DOHH2 (cell line): ENCODE measurements around the gene PCCA.

Source experiments
- H3F3A ChIP-seq: fragments of 200-600 bp; sonication (generic), shearing (Covaris generic); 2 replicates; pipeline ENCODE4 v1.6.0; 2016; ENCODE audit warnings: antibody characterized with exemption, mild to moderate bottlenecking; ENCODE audit not compliant: control insufficient read depth, insufficient read depth
- H3K27ac ChIP-seq: fragments of 200-600 bp; sonication (generic); 2 replicates; pipeline ENCODE4 v1.5.1; 2014; ENCODE audit warnings: low read depth, mild to moderate bottlenecking, low read length, moderate library complexity
- H3K27me3 ChIP-seq: fragments of 200-600 bp; sonication (generic); 2 replicates; pipeline ENCODE4 v1.6.1; 2014; ENCODE audit warnings: mild to moderate bottlenecking, low read length, mixed read lengths; ENCODE audit not compliant: control insufficient read depth
- H3K36me3 ChIP-seq: fragments of 200-600 bp; sonication (generic); 2 replicates; pipeline ENCODE4 v1.6.1; 2014; ENCODE audit warnings: mild to moderate bottlenecking, low read length, moderate library complexity, mixed read lengths; ENCODE audit not compliant: control insufficient read depth
- H3K4me1 ChIP-seq: fragments of 200-600 bp; sonication (generic); 2 replicates; pipeline ENCODE4 v1.6.1; 2014; ENCODE audit warnings: mild to moderate bottlenecking, low read length, mixed read lengths; ENCODE audit not compliant: control insufficient read depth
- H3K4me2 ChIP-seq: fragments of 200-600 bp; sonication (generic); 2 replicates; pipeline ENCODE4 v1.6.0; 2014; ENCODE audit warnings: mild to moderate bottlenecking, low read length, moderate library complexity
- H3K4me3 ChIP-seq: fragments of 200-600 bp; sonication (generic); 2 replicates; pipeline ENCODE4 v1.5.1; 2014; ENCODE audit warnings: mild to moderate bottlenecking, low read length, mixed read lengths
- H3K79me2 ChIP-seq: fragments of 200-600 bp; sonication (generic); 2 replicates; pipeline ENCODE4 v1.6.1; 2014; ENCODE audit warnings: mild to moderate bottlenecking, low read length, mixed read lengths; ENCODE audit not compliant: control insufficient read depth
- H3K9me2 ChIP-seq: fragments of 200-600 bp; sonication (generic); replicated peaks from 2 replicates; pipeline ENCODE4 v1.6.1; 2014; ENCODE audit warnings: mild to moderate bottlenecking, low read length, mixed read lengths; ENCODE audit not compliant: control insufficient read depth
- H3K9me3 ChIP-seq: fragments of 200-600 bp; sonication (generic); 2 replicates; pipeline ENCODE4 v1.6.1; 2014; ENCODE audit warnings: antibody characterized with exemption, low read length, mixed read lengths; ENCODE audit not compliant: control insufficient read depth, insufficient read depth
- H4K20me1 ChIP-seq: fragments of 200-600 bp; sonication (generic); 2 replicates; pipeline ENCODE4 v1.6.0; 2014; ENCODE audit warnings: low read depth, mild to moderate bottlenecking, antibody characterized with exemption, low read length, moderate library complexity; ENCODE audit not compliant: control insufficient read depth, insufficient read depth
- EZH2phosphoT487 ChIP-seq: fragments of 200-600 bp; sonication (generic); IDR thresholded peaks from 2 replicates; pipeline ENCODE4 v1.6.1; 2017; ENCODE audit warnings: borderline replicate concordance, mild to moderate bottlenecking, antibody characterized with exemption, low read length, moderate library complexity, mixed read lengths
- TF ChIP-seq, protein P1 (sequence below): fragments of 200-600 bp; sonication (generic); IDR thresholded peaks from one replicate; pipeline ENCODE4 v1.5.1; 2014; ENCODE audit warnings: antibody characterized with exemption, mild to moderate bottlenecking, low read depth, low read length; ENCODE audit not compliant: poor library complexity, severe bottlenecking

PCCA gene

GRCh38 chr13:100300708-100301107, 211.8 kb downstream of the PCCA start:
- H3K4me3 ChIP-seq: no peak overlapping the region
- H3K4me1 ChIP-seq: no peaks in the 10 kb centered on the region
- no peaks in the 10 kb centered on the region for H3K36me3 ChIP-seq
- H3K9me2 ChIP-seq: no peaks in the 10 kb centered on the region
- H3K27me3 ChIP-seq: no peaks in the 10 kb centered on the region
- H3K4me2 ChIP-seq: no peak overlapping the region
- TF ChIP-seq, protein P1, sequence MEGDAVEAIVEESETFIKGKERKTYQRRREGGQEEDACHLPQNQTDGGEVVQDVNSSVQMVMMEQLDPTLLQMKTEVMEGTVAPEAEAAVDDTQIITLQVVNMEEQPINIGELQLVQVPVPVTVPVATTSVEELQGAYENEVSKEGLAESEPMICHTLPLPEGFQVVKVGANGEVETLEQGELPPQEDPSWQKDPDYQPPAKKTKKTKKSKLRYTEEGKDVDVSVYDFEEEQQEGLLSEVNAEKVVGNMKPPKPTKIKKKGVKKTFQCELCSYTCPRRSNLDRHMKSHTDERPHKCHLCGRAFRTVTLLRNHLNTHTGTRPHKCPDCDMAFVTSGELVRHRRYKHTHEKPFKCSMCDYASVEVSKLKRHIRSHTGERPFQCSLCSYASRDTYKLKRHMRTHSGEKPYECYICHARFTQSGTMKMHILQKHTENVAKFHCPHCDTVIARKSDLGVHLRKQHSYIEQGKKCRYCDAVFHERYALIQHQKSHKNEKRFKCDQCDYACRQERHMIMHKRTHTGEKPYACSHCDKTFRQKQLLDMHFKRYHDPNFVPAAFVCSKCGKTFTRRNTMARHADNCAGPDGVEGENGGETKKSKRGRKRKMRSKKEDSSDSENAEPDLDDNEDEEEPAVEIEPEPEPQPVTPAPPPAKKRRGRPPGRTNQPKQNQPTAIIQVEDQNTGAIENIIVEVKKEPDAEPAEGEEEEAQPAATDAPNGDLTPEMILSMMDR: no peak
- TF ChIP-seq EZH2phosphoT487: no peak
- H4K20me1 ChIP-seq: no peaks in the 10 kb centered on the region
- no peaks in the 10 kb centered on the region for H3K79me2 ChIP-seq
- no peaks in the 10 kb centered on the region for H3K9me3 ChIP-seq
- no peak overlapping the region for H3K27ac ChIP-seq
- H3F3A ChIP-seq: no peaks in the 10 kb centered on the region

GRCh38 chr13:100301418-100301817, 212.5 kb downstream of the PCCA start:
- Histone ChIP-seq H3K9me2 (no peaks in the 10 kb centered on the region), H3F3A (no peaks in the 10 kb centered on the region), H3K4me1 (no peaks in the 10 kb centered on the region), H3K27me3 (no peaks in the 10 kb centered on the region), H3K9me3 (no peaks in the 10 kb centered on the region), H3K4me3 (no peak overlapping the region), H3K27ac (no peak overlapping the region), H3K36me3 (no peaks in the 10 kb centered on the region), H3K4me2 (no peak overlapping the region), H3K79me2 (no peaks in the 10 kb centered on the region), H4K20me1 (no peaks in the 10 kb centered on the region)
- TF ChIP-seq, protein P1: no peak
- TF ChIP-seq EZH2phosphoT487: no peak

DNA sequence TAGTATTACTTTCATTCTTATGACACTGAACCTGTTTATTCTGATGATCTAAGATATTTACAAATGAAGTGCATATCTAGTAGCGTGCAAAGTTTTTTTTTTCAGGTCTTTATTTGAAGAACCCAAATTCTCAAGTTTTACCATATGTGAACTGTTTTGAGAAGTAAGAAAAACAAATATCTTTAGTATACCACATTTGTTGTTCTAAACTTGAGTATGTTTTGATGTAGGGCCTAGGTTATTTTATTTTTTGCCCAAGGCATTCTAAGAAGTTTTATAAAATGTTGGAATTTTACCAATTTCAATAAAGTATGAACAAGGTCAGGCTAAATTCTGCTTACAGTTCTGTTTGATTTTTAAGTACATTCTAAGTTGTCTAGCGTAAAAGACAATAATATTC, 213.5 kb downstream of the PCCA start:
- H3K4me1 ChIP-seq: no peaks in the 10 kb centered on the region
- TF ChIP-seq, protein P1: no peak
- no peak for TF ChIP-seq EZH2phosphoT487
- H3K4me3 ChIP-seq: no peak overlapping the region
- no peak overlapping the region for H3K27ac ChIP-seq
- no peaks in the 10 kb centered on the region for H3K9me3 ChIP-seq
- no peaks in the 10 kb centered on the region for H3K27me3 ChIP-seq
- no peak overlapping the region for H3K4me2 ChIP-seq
- H3K9me2 ChIP-seq: no peaks in the 10 kb centered on the region
- H4K20me1 ChIP-seq: no peaks in the 10 kb centered on the region
- no peaks in the 10 kb centered on the region for H3K79me2 ChIP-seq
- no peaks in the 10 kb centered on the region for H3K36me3 ChIP-seq
- no peaks in the 10 kb centered on the region for H3F3A ChIP-seq

GRCh38 chr13:100304229-100304628, 215.3 kb downstream of the PCCA start:
- TF ChIP-seq, protein P1: no peak
- TF ChIP-seq EZH2phosphoT487: no peak
- no peaks in the 10 kb centered on the region for H4K20me1 ChIP-seq

More at GRCh38 chr13:100304229-100304628, 215.3 kb downstream of the PCCA start:
- no peaks in the 10 kb centered on the region for H3K79me2 ChIP-seq
- no peaks in the 10 kb centered on the region for H3K27me3 ChIP-seq
- H3K4me3 ChIP-seq: no peak overlapping the region
- H3K36me3 ChIP-seq: no peaks in the 10 kb centered on the region
- no peaks in the 10 kb centered on the region for H3K9me3 ChIP-seq
- H3K4me2 ChIP-seq: no peak overlapping the region
- no peaks in the 10 kb centered on the region for H3F3A ChIP-seq
- no peaks in the 10 kb centered on the region for H3K4me1 ChIP-seq
- H3K27ac ChIP-seq: no peak overlapping the region
- no peaks in the 10 kb centered on the region for H3K9me2 ChIP-seq
